ENCODE data around the gene PRR15L. TPM values are rescaled to one million over a fixed set of nuclear protein-coding genes. Genes with fewer than 3 reads are reported as not detected.
"Not testable (repeated sequence)": the region's sequence is repeated elsewhere in the genome, so short reads cannot be mapped to it uniquely, and the experiment has no call there.

Gene PRR15L
- total RNA-seq, 1 experiment from 2014 or later, result not detected

- not testable (repeated sequence) for DNase-seq (ENCODE audit: low spot score)
Measured at GRCh38 chr17:47988445-47988844, 30.8 kb upstream of the PRR15L start.

DNA sequence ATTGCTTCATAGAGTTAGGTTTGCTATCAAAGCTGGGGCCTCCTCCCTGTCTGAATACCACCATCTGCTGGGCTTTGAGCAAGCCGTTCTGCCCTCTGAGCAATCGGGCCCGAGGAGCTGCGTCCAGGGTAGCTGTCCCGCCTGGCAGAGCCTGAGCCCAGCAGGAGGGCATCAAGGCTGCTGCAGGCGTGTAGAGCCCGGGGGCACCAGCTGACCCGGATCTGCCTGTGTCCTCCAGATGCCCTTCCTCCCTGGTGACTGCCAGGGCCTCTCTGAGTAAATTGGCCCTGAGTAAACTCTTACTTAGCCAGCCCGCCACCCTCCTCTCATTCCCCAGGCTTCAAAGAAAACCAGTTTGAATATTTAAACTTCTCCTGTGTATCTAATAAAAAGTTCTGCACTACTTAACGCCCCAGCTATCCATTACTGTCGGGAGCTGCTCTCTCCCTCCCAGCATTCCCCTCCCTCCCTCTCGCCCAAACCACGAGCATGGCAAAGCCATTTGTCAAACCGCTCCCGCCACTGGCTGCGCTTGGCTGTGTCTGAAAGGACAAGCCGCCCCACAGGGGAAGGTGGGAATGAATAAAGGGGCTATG lies 29.7 kb upstream of the PRR15L start:
- DNase-seq (ENCODE audit: low spot score), result peak; percentile 30

- DNase-seq (ENCODE audit: low spot score), result no peak
Measured at GRCh38 chr17:47986520-47986919, 28.8 kb upstream of the PRR15L start.

DNA sequence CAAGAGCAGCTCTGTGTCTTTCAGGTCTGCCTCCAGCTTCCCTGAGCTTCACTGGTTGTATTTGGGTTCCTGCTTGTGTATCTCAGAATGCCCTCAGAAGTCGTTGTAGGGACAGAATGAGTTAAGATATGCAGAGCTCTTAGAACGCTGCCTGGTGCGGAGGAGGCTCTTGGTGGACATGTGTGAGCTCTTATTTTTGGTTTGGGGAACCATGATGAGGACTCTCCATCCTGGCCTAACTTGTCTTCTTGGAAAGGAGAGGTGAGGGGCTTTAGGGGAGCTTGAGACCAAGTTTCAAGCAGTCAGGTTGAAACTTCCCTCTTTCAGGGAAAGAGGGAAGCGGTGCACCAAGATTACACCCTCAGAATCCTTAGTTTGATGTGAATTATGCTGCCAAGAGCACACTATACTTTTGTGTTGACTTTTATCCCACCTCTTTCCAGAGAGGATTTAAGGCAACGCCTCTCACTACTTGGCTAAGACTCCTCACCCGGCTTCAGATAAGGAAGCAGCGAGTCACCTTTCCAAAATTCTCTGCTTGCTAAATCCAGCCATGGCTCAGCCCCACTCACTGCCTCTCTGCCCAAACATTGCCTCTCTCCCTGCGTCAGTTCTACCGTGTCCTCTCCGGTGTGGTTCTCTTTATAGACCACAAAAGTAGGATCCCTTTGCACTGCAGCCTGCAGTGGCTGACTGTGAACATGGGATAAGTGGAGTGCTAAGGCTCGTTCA lies 26.0 kb upstream of the PRR15L start:
- no peak for DNase-seq (ENCODE audit: low spot score)

- DNase-seq (ENCODE audit: low spot score), result peak; percentile 34
Measured at GRCh38 chr17:47982645-47983390, 25.1 kb upstream of the PRR15L start.

GRCh38 chr17:47982091-47982617 lies 24.5 kb upstream of the PRR15L start:
- DNase-seq (ENCODE audit: low spot score), result no peak

- no peak for DNase-seq (ENCODE audit: low spot score)
Measured at GRCh38 chr17:47981462-47981861, 23.8 kb upstream of the PRR15L start.

GRCh38 chr17:47980541-47980940 lies 22.9 kb upstream of the PRR15L start:
- no peak for DNase-seq (ENCODE audit: low spot score)

GRCh38 chr17:47978324-47978723 lies 20.6 kb upstream of the PRR15L start:
- peak; percentile 60 for DNase-seq (ENCODE audit: low spot score)

GRCh38 chr17:47975823-47976205 lies 18.1 kb upstream of the PRR15L start:
- DNase-seq (ENCODE audit: low spot score), result no peak

- no peak for DNase-seq (ENCODE audit: low spot score)
Measured at GRCh38 chr17:47975189-47975822, 17.6 kb upstream of the PRR15L start.

- no peak for DNase-seq (ENCODE audit: low spot score)
Measured at GRCh38 chr17:47973541-47973940, 15.9 kb upstream of the PRR15L start.

- peak; percentile 99 for DNase-seq (ENCODE audit: low spot score)
Measured at GRCh38 chr17:47970725-47971499, 13.2 kb upstream of the PRR15L start, which contains the start of gene CDK5RAP3. CDK5RAP3 (plus strand) TSS chr17:47971113; CDS start chr17:47971147, 34 bp downstream.

DNA sequence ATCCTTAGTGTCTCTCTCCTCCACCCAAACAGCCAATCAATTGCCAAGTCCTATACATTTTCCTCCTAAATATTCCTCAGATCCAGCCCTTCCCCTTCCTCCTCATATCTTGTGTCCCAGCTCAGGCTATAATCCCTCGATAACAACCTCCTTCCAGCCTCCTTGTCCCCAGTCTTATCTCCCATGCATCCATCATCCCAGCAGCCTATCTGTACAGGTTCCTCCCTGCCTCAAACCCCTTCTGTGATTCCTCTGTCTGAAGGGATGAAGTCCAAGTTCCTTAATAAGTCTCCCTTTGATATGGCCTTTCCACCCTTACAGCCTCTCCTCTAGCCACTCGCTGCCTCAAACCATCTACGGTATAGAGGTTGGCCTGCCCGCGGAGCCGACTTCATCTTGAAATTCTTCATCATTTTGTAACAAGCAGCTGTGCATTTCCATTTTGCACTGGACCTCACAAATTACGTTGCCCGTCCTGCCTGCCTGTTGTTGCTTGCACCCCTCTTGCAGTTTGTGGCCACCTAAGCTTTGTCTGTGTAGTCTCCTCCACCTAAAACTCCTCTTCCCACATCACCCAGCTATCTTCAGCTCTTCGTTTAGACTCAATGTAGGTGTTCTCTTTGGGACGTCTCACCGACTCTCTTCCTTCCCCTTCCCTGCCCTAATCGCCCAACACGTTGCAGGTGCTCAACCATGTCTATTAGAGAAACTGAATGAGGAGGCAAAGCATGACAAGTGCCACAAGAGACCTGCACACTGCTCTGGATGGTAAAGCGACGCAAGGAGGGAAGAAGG lies 12.4 kb upstream of the PRR15L start:
- no peak for DNase-seq (ENCODE audit: low spot score)

GRCh38 chr17:47968836-47969235 lies 11.2 kb upstream of the PRR15L start:
- DNase-seq (ENCODE audit: low spot score), result no peak

- peak; percentile 83 for DNase-seq (ENCODE audit: low spot score)
Measured at GRCh38 chr17:47967607-47968252, 10.0 kb upstream of the PRR15L start.

GRCh38 chr17:47966079-47966519 lies 8.4 kb upstream of the PRR15L start:
- no peak for DNase-seq (ENCODE audit: low spot score)

- DNase-seq (ENCODE audit: low spot score), result no peak
Measured at GRCh38 chr17:47964856-47965255, 7.2 kb upstream of the PRR15L start.

GRCh38 chr17:47962901-47963300 lies 5.2 kb upstream of the PRR15L start:
- no peak for DNase-seq (ENCODE audit: low spot score)

DNA sequence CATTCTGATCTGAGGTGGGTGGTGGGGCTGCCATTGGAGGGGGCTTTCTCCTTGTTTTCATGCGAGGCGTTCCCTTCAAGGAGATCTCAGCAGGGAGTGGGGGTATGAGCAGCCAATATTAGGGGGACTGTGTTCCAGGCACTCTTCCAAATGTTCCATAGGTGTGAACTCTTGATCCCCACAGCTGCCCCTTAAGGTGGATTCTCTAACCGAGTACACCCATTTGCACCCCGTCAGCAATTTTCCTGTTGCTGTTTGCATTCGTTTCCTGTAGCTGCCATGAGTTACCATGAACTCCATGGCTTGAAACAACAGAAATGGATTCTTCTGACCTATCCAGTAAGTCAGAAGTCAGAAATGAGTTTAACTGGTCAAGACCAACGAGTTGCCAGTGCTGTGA lies 3.7 kb upstream of the PRR15L start:
- no peak for DNase-seq (ENCODE audit: low spot score)
